T-helper 22 cell (primary cell): ENCODE results near the gene RASEF.

Experiments
- DNase-seq: peaks from one replicate; pipeline ENCODE4 v3.0.0-alpha.2; 2020; ENCODE audit warnings: low read depth

RASEF gene

GRCh38 chr9:83012922-83013838 is 49.8 kb downstream of the RASEF start:
- no peak for DNase-seq

DNA sequence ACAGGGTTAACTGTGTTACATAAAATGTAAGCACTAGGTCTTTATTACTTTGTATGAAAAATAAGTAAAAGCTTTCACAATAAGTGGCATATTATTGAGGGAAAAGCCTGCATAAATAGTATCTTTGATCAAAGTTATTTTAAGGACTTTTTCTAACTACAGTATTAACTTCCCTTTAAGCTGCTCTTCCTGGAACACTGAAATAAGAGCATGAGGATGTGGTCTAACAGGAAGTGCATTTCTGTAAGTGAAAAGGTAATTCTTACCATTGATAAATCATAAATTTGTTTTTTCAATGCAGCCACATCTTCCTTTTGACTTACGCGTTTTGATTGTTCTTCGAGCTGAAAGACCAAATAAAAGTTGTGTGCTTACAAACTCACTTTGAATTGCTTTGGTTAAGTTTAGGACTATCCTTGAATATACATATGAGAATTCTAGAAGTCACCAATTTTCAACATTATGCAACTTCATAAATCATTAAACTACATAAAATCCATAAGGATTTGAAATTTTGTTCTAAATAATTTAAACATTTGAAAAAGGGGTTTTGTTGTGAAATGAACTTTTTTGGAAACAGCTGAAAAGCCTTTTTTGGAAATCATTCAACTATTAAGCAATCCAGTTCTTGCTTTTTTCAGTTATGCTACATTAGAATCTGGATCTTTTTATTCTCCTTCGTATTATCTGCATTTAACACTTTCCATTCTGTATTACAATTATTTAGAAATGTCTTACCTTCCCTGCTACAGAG is 50.6 kb downstream of the RASEF start:
- no peak for DNase-seq

- no peak for DNase-seq
Observed at GRCh38 chr9:83011611-83012010, 51.3 kb downstream of the RASEF start.

DNA sequence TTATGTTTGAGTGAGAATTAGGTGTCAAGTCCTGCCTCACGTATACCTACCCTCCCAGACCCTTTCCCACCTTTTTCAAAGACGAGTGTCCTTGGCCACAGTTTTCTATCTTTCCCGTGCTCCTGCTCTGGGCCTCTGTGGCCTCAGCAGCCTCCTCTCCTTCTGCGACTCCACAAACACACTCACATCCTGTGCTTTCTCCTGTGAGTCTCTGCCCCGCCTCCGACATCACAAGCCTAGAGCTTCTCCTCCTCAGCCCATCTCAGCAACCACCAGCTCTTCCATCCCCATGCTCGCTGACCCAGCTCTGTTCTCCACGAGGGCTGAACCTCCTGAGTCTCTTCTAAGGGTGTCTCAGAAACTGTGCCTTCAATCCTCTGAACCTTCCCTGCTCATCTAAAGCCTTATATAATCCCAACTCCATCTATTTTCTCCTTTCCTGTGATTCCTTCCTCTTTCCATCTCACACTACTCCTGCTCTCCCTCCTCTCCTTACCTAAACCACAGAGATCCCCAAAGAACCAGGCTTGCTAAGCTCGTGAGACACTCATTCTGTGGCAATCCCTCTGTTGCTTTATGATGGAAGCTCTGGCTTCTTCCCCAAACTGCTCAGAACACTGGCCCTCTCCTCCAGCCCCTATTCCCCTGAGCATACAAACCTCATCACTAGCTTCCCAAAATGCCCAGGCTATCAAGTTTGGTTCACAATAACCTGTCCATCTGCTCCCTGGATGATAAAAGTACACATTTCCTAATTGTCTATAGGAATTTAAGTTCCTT is 55.2 kb downstream of the RASEF start:
- no peak for DNase-seq

GRCh38 chr9:83006378-83006777 is 56.6 kb downstream of the RASEF start:
- DNase-seq, result no peak

DNA sequence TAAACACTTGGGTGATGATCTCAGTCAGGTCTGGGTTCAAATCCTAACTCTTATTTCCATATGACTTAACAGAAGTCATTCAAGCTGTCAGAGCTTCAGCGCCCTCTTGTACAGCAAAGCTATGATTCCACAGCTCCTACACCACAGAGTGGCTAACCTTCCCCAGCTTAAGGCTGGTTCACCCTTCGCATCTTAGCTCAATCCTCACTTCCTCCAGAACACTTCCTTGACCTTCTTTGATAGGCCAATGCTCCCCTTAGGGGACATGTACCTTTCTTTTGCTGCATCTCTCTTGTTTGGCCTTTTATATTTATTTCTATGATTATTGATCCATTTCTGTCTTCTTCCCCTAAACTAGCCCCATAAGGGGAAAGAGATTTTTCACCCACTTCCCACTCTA is 57.0 kb downstream of the RASEF start:
- DNase-seq, result no peak

DNA sequence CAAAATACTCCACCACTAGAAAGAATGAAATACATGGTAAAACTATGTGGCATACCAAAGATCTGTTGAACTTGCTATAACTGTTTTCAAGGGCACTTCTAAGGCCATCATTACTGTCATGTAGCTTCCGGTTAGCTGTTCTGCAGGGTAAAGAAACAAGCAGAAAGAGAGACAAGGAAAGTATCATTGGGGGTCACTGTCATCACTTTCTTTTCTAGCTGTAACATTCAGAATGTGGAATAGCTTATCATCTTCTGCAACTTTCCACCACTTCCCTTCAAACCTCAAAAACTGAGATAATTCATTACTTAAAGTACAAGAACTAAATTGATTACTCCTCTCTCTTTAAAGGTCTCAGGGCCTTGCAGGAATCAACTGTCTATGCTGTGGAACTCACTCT is 57.6 kb downstream of the RASEF start:
- DNase-seq, result no peak

GRCh38 chr9:83002329-83002728 is 60.6 kb downstream of the RASEF start:
- DNase-seq, result no peak

GRCh38 chr9:83000765-83001164 is 62.2 kb downstream of the RASEF start:
- no peak for DNase-seq

- no peak for DNase-seq
Observed at GRCh38 chr9:82998409-82998808, 64.5 kb downstream of the RASEF start.

DNA sequence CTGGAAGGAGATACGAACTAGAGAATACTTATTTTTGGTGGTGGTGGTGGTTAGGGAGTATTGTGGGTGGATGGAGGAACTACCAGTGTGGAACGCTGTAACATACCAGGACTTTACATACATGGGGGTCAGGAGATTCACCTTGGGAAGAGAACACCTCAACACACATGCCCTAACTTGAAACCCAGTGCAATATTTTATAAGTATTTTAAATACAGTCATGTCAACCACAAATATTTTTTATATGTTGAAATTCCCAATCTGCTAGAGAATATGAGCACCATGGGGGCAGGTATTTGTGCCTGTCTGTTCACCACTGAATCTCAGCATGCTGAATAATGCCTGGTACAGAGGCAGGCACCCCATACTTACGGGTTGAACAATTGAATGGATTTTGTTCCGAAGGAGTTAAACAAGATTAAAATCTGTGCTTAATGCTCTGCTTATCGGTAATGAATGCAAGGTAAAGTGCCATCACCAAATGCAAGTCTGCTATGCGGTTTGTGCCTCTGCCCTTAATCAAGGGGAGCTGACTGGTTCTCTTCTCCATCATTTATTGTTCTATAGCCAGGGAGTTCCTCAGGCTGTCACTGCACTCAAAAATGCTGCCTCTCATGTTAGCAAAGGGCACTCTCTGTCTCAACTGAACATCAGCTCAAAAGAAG is 65.3 kb downstream of the RASEF start:
- no peak for DNase-seq

GRCh38 chr9:82996941-82997340 is 66.0 kb downstream of the RASEF start:
- DNase-seq, result no peak

DNA sequence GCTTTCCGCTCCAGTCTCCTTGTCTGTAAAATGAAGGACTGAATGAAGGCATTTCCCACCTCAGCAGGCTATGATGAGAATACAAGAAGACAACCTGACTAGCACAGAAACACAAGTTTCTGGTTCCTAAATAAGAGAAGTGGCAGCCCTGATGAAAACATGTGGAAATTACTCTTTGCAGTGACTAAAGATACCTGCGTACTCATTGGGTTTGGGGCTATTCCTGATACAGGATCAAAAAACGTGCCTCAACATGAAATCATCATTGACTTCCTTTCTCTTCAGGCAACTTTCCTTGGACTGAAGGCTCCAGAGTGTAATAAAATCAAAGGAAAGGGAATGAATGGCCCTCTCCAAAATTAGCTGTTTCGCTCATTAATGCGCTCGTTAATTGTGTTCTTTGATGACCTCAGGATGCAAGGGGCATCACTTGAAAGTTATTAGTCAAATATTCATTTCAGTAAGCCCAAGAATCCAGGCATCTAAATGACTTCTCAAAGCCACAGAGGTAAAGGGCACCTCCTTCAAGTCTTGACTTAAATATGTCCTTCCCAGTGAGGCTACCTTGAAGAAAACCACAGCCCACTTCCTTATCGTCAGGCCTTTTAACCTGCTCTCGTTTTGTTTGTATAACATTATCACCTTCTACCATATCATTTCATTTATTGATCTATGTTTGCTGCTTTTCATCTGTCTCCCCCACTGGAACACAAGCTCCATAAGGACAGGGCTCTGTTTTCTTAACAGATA is 68.9 kb downstream of the RASEF start:
- DNase-seq, result no peak

GRCh38 chr9:82991671-82992070 is 71.3 kb downstream of the RASEF start:
- DNase-seq, result no peak

- DNase-seq, result no peak
Observed at GRCh38 chr9:82989929-82990328, 73.0 kb downstream of the RASEF start.

DNA sequence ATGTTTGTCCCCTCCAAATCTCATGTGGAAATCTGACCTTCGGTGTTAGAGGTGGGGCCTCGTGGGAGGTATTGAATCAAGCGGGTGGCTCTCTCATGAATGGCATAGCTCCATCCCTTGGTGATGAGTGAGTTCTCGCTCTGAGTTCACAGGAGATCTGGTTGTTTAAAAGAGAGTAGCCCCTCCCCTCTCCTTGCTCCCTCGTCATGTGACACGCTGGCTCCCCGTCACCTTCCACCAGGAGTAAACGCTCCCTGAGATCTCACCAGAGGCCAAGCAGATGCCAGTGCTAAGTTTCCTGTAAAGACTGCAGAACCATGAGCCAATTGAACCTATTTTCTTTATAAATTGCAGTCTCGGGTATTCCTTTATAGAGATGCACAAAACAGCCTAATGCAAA is 74.5 kb downstream of the RASEF start:
- no peak for DNase-seq

- no peak for DNase-seq
Observed at GRCh38 chr9:82987370-82988189, 75.4 kb downstream of the RASEF start.

- no peak for DNase-seq
Observed at GRCh38 chr9:82981552-82981951, 81.4 kb downstream of the RASEF start.

- DNase-seq, result no peak
Observed at GRCh38 chr9:82975176-82975575, 87.8 kb downstream of the RASEF start.

- DNase-seq, result no peak
Observed at GRCh38 chr9:82972446-82972845, 90.5 kb downstream of the RASEF start.
